Astrocyte of the cerebellum (primary cell): Measurements from ENCODE around the gene PPP1R1A.
A peak's percentile ranks its signal among the peaks of the same experiment; 100 is the strongest.

ENCODE experiments used
- DNase-seq: peaks from one replicate; pipeline ENCODE4 v3.0.0-alpha.2; 2011; ENCODE audit warnings: low read depth
- H3K4me3 ChIP-seq: 2 replicates; pipeline ENCODE4 v1.5.1; 2011; ENCODE audit warnings: mild to moderate bottlenecking, low read depth, low read length, moderate library complexity
- in situ Hi-C: cut with HindIII; loops from 2 replicates; pipeline ENCODE4 v1.10.0; 2017; ENCODE audit warnings: low sequenced_read_pairs
- TF ChIP-seq, protein P1 (sequence below): IDR thresholded peaks from 2 replicates; pipeline ENCODE4 v1.5.1; 2012; ENCODE audit warnings: low read length, low read depth, moderate library complexity, mild to moderate bottlenecking; ENCODE audit errors: missing control alignments

The PPP1R1A gene

DNA sequence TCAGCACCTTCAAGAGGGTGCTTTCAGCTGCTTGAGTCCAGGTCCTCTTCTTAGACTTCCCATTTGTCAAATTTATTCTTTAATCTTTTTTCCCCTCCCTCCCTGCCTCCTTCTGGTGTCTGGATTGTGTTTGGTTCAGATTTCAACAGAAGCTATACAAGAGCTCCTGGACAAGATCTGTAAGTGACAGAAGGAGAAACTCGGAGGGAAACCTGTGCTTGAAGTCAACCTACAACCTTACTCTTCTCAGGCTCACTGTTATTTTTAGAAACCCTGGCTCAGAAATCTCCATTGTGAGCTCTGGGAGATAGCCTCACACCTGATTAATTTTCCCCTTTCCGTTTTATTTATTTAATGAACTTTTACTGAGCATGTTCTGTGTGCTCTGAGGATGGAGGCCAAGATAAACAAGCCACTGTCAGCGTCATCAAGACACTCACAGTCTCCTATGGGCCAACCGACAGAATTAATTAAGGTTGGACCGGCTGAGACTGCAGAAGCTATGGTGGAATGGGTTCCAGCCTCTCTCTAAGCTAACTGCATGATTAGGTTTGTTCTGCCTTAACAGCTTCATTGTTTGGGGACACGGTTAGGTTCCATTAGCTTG is 25.6 kb downstream of the PPP1R1A start:
- no peak overlapping the region for H3K4me3 ChIP-seq
- no peak for DNase-seq
- TF ChIP-seq, protein P1, sequence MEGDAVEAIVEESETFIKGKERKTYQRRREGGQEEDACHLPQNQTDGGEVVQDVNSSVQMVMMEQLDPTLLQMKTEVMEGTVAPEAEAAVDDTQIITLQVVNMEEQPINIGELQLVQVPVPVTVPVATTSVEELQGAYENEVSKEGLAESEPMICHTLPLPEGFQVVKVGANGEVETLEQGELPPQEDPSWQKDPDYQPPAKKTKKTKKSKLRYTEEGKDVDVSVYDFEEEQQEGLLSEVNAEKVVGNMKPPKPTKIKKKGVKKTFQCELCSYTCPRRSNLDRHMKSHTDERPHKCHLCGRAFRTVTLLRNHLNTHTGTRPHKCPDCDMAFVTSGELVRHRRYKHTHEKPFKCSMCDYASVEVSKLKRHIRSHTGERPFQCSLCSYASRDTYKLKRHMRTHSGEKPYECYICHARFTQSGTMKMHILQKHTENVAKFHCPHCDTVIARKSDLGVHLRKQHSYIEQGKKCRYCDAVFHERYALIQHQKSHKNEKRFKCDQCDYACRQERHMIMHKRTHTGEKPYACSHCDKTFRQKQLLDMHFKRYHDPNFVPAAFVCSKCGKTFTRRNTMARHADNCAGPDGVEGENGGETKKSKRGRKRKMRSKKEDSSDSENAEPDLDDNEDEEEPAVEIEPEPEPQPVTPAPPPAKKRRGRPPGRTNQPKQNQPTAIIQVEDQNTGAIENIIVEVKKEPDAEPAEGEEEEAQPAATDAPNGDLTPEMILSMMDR = no peak
- in situ Hi-C loops = no loop called here

GRCh38 chr12:54561164-54561563 is 27.3 kb downstream of the PPP1R1A start:
- H3K4me3 ChIP-seq = no peak overlapping the region
- TF ChIP-seq, protein P1 = no peak
- no peak for DNase-seq
- in situ Hi-C loops = no loop called here

DNA sequence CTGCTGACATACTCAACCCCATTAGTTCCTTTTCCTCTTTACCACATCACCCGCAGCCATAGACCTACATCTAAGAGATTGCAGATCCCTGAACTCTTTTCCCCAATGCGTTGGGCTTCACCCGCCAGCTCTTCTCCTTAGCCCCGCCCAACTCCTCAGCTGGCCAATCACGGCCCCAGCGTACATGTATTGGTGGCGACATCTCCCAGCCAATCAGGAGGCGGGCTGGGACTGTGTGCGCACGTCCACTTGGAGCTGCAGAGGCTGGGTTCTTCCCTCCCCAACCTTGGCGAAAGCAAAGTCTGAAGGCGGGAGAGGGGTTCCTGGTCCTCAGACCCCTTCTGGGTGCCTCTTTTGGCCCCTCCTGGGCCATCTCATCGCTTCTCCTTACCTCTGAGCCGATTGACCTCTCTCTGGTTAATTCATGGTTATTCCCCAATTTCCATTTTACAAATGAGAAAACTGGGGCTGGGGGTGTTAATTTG is 28.0 kb downstream of the PPP1R1A start:
- in situ Hi-C loops = no loop called here
- peak overlapping the region; percentile 19 for H3K4me3 ChIP-seq
- TF ChIP-seq, protein P1 = no peak
- DNase-seq = peak; percentile 28

GRCh38 chr12:54558759-54559158 is 29.7 kb downstream of the PPP1R1A start:
- in situ Hi-C loops = no loop called here
- DNase-seq = no peak
- TF ChIP-seq, protein P1 = no peak
- no peak overlapping the region for H3K4me3 ChIP-seq

- H3K4me3 ChIP-seq = no peak overlapping the region
- in situ Hi-C loops = no loop called here
- no peak for DNase-seq
- TF ChIP-seq, protein P1 = no peak
Measured at GRCh38 chr12:54558311-54558710, 30.1 kb downstream of the PPP1R1A start.

DNA sequence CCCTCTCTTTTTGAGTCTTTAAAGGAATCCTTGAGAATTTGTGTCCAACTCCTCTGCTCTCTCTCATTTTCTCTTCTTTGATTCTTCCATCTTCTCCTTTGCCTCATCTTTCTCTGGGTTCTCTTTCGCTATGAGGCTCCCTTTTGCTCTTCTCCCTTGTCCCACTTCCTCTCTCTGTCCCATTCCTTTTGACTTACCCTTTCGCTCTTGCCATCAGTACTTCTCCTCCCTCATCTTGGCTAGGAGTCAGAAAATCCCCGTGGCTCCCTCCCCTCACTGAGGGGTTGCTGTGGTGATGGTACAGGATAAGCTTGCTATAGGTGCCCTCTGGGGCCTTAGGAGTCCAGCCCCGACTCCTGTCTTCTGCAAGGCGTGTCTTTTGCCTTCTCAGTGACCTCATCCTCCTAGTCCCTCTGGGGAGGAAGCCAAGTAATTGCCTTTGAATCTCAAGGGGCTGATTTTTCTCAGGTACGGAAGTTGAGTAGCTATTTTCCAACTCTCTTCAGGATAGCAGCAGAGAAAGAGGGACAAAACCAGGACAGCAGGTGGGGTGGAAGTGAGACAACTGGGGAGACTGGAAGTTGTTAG is 32.7 kb downstream of the PPP1R1A start:
- TF ChIP-seq, protein P1 = no peak
- in situ Hi-C loops = no loop called here
- DNase-seq = no peak
- no peak overlapping the region for H3K4me3 ChIP-seq
